Activated CD4-positive, alpha-beta T cell treated with anti-CD3 and anti-CD28 coated beads, Interleukin-2, amount 10 ng/mL, durations not matched to agents 24 days and 14 days (primary cell): ENCODE results near the gene S100A4. TPM values are rescaled to one million over a fixed set of nuclear protein-coding genes. Genes with fewer than 3 reads are reported as not detected.
"Not testable (repeated sequence)": the region's sequence is repeated elsewhere in the genome, so short reads cannot be mapped to it uniquely, and the experiment has no call there.

Experiments used
- DNase-seq: peaks from one replicate; pipeline ENCODE4 v3.0.0; 2022
- H3K27ac Mint-ChIP-seq: one replicate; pipeline ENCODE4 v1.8.0; 2022; ENCODE audit warnings: mild to moderate bottlenecking, mixed read lengths
- H3K27me3 Mint-ChIP-seq: one replicate; pipeline ENCODE4 v1.8.0; 2022; ENCODE audit warnings: mixed read lengths
- H3K36me3 Mint-ChIP-seq: one replicate; pipeline ENCODE4 v1.8.0; 2022; ENCODE audit warnings: low read depth, mild to moderate bottlenecking, mixed read lengths
- H3K4me1 Mint-ChIP-seq: one replicate; pipeline ENCODE4 v1.8.0; 2021; ENCODE audit warnings: mixed read lengths
- H3K4me3 Mint-ChIP-seq: one replicate; pipeline ENCODE4 v1.8.0; 2022; ENCODE audit warnings: mild to moderate bottlenecking, moderate library complexity, mixed read lengths
- H3K9me3 Mint-ChIP-seq: one replicate; pipeline ENCODE4 v1.8.0; 2021; ENCODE audit warnings: mixed read lengths
- intact Hi-C: fragments of 100-400 bp; cut with micrococcal nuclease; formaldehyde crosslinking; loops from one replicate; pipeline ENCODE4 v1.15.1; 2023
- total RNA-seq: library from RNA; stranded (reverse); gene quantifications from 2 replicates; pipeline ENCODE4 v1.2.3, GENCODE V29; 2022

The S100A4 gene
- total RNA-seq, 1 donor from 2014 or later, result 134 TPM

- no peak for DNase-seq
- Mint-ChIP-seq H3K4me3 (no peak overlapping the region), H3K27ac (no peak overlapping the region), H3K4me1 (peaks cover 19% of the 10 kb centered on the region), H3K36me3 (peaks cover 2% of the 10 kb centered on the region), H3K9me3 (no peaks in the 10 kb centered on the region), H3K27me3 (no peaks in the 10 kb centered on the region)
- intact Hi-C loops, result no loop called here
Observed at GRCh38 chr1:153527023-153527682, 18.5 kb downstream of the S100A4 start.

- DNase-seq, result no peak
- Mint-ChIP-seq H3K4me3 (no peak overlapping the region), H3K27ac (no peak overlapping the region), H3K9me3 (no peaks in the 10 kb centered on the region), H3K36me3 (peaks cover 2% of the 10 kb centered on the region), H3K4me1 (peaks cover 9% of the 10 kb centered on the region), H3K27me3 (no peaks in the 10 kb centered on the region)
- intact Hi-C loops, result no loop called here
Observed at GRCh38 chr1:153526132-153526543, 19.5 kb downstream of the S100A4 start.

GRCh38 chr1:153525088-153525728 is 20.4 kb downstream of the S100A4 start:
- intact Hi-C loops, result no loop called here
- Mint-ChIP-seq H3K9me3 (no peaks in the 10 kb centered on the region), H3K27ac (no peak overlapping the region), H3K36me3 (peaks cover 2% of the 10 kb centered on the region), H3K4me3 (no peak overlapping the region), H3K4me1 (peaks cover 5% of the 10 kb centered on the region), H3K27me3 (no peaks in the 10 kb centered on the region)
- no peak for DNase-seq

- H3K4me1 Mint-ChIP-seq, H3K9me3 Mint-ChIP-seq, H3K36me3 Mint-ChIP-seq, H3K27me3 Mint-ChIP-seq, DNase-seq, H3K4me3 Mint-ChIP-seq, intact Hi-C loops, H3K27ac Mint-ChIP-seq: not testable (repeated sequence)
Observed at GRCh38 chr1:153522353-153523048, 23.1 kb downstream of the S100A4 start.

GRCh38 chr1:153521808-153522207 is 23.8 kb downstream of the S100A4 start:
- H3K9me3 Mint-ChIP-seq, intact Hi-C loops, H3K27ac Mint-ChIP-seq, H3K4me3 Mint-ChIP-seq, H3K27me3 Mint-ChIP-seq, H3K36me3 Mint-ChIP-seq, DNase-seq, H3K4me1 Mint-ChIP-seq: not testable (repeated sequence)

- no peaks in the 10 kb centered on the region for H3K9me3 Mint-ChIP-seq
- H3K4me3 Mint-ChIP-seq, result no peak overlapping the region
- intact Hi-C loops, result no loop called here
- no peaks in the 10 kb centered on the region for H3K36me3 Mint-ChIP-seq
- H3K27me3 Mint-ChIP-seq, result no peaks in the 10 kb centered on the region
- peaks cover 9% of the 10 kb centered on the region for H3K4me1 Mint-ChIP-seq
- DNase-seq, result no peak
- H3K27ac Mint-ChIP-seq, result no peak overlapping the region
Observed at GRCh38 chr1:153520818-153521476, 24.7 kb downstream of the S100A4 start.

GRCh38 chr1:153520137-153520691 is 25.4 kb downstream of the S100A4 start:
- DNase-seq, H3K9me3 Mint-ChIP-seq, intact Hi-C loops, H3K4me3 Mint-ChIP-seq, H3K36me3 Mint-ChIP-seq, H3K27ac Mint-ChIP-seq, H3K27me3 Mint-ChIP-seq: not testable (repeated sequence)
- H3K4me1 Mint-ChIP-seq, result peaks cover 11% of the 10 kb centered on the region

GRCh38 chr1:153519242-153519641 is 26.4 kb downstream of the S100A4 start:
- Mint-ChIP-seq H3K36me3 (no peaks in the 10 kb centered on the region), H3K27ac (no peak overlapping the region), H3K27me3 (no peaks in the 10 kb centered on the region), H3K4me3 (no peak overlapping the region), H3K9me3 (no peaks in the 10 kb centered on the region), H3K4me1 (peaks cover 11% of the 10 kb centered on the region)
- no peak for DNase-seq
- intact Hi-C loops, result no loop called here

- no peaks in the 10 kb centered on the region for H3K9me3 Mint-ChIP-seq
- no peak overlapping the region for H3K4me3 Mint-ChIP-seq
- DNase-seq, result no peak
- peaks cover 24% of the 10 kb centered on the region for H3K4me1 Mint-ChIP-seq
- no peak overlapping the region for H3K27ac Mint-ChIP-seq
- H3K27me3 Mint-ChIP-seq, result no peaks in the 10 kb centered on the region
- no peaks in the 10 kb centered on the region for H3K36me3 Mint-ChIP-seq
- intact Hi-C loops, result no loop called here
Observed at GRCh38 chr1:153515504-153516394, 29.9 kb downstream of the S100A4 start.

- DNase-seq, result no peak
- H3K27ac Mint-ChIP-seq, result no peak overlapping the region
- H3K36me3 Mint-ChIP-seq, result no peaks in the 10 kb centered on the region
- H3K4me1 Mint-ChIP-seq, result peaks cover 26% of the 10 kb centered on the region
- intact Hi-C loops, result no loop called here
- no peaks in the 10 kb centered on the region for H3K9me3 Mint-ChIP-seq
- H3K4me3 Mint-ChIP-seq, result no peak overlapping the region
- H3K27me3 Mint-ChIP-seq, result no peaks in the 10 kb centered on the region
Observed at GRCh38 chr1:153513666-153514065, 31.9 kb downstream of the S100A4 start.

GRCh38 chr1:153513023-153513422 is 32.6 kb downstream of the S100A4 start:
- Mint-ChIP-seq H3K4me3 (no peak overlapping the region), H3K36me3 (no peaks in the 10 kb centered on the region), H3K9me3 (no peaks in the 10 kb centered on the region), H3K4me1 (peaks cover 24% of the 10 kb centered on the region), H3K27me3 (no peaks in the 10 kb centered on the region), H3K27ac (no peak overlapping the region)
- DNase-seq, result no peak
- intact Hi-C loops, result no loop called here

GRCh38 chr1:153510984-153511410 is 34.6 kb downstream of the S100A4 start:
- Mint-ChIP-seq H3K4me1 (peaks cover 21% of the 10 kb centered on the region), H3K9me3 (no peaks in the 10 kb centered on the region), H3K4me3 (no peak overlapping the region), H3K27ac (peak overlapping the region; percentile 80), H3K27me3 (no peaks in the 10 kb centered on the region), H3K36me3 (no peaks in the 10 kb centered on the region)
- intact Hi-C loops, result loop anchor here (1.0 to 2.0 kb wide), 5 partner anchors 22 to 238 kb away; partner anchors contain the start of gene ILF2
- peak; percentile 94 for DNase-seq
